HG03039 (cell line): ENCODE data around the gene KRT37.

Experiments
- ATAC-seq: cut with Tn5 transposase; IDR thresholded peaks from one replicate; pipeline ENCODE4 v1.9.1; 2021; ENCODE audit warnings: mild to moderate bottlenecking, moderate library complexity; ENCODE audit not compliant: unreplicated experiment

The KRT37 gene

DNA sequence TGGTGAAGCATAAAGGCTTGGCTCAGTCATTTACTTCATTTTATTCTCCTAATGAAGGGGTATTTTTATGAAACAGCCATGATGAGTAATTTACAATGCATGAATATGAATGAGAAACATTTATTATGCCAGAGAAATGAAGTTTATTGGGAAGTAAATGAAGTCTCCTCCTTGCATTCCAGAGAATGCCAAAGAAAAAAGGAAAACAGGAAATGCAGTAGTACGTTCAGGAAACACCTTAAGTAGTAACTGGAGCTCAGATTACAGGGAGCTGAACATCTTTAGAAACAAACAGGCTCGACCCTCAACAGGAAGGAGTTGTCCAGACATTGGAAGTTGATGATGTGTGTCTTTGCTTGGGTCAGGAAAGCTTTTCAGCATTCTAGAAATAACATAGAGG is 46.8 kb downstream of the KRT37 start:
- no peak for ATAC-seq
